Measurements from ENCODE around the gene MEP1A. TPM values are rescaled to one million over a fixed set of nuclear protein-coding genes. Genes with fewer than 3 reads are reported as not detected.

MEP1A gene
- total RNA-seq, 2 donors from 2014 or later: 0.34 TPM; not detected in 1

- H3K9me3 ChIP-seq: no peaks in the 10 kb centered on the region
- H3K27me3 ChIP-seq (replicated peaks; ENCODE audit: insufficient read depth): no peaks in the 10 kb centered on the region
- 71% methylated on average over 3 of the region's 3 CpGs for WGBS
These were observed 879 bp downstream of the MEP1A start for GRCh38 chr6:46794068-46794467.

GRCh38 chr6:46795816-46796215, 2.6 kb downstream of the MEP1A start:
- 97% methylated on average over 3 of the region's 3 CpGs for WGBS
- TF ChIP-seq CTCF (IDR thresholded peaks at IDR 0.05) (no peak), POLR2A (IDR thresholded peaks at IDR 0.05) (no peak), POLR2AphosphoS5 (IDR thresholded peaks at IDR 0.05) (no peak)
- Histone ChIP-seq H3K36me3 (no peaks in the 10 kb centered on the region), H3K9me3 (no peaks in the 10 kb centered on the region), H3K4me3 (no peak overlapping the region), H3K4me1 (replicated peaks) (no peaks in the 10 kb centered on the region), H3K27ac (no peak overlapping the region), H3K27me3 (replicated peaks; ENCODE audit: insufficient read depth) (no peaks in the 10 kb centered on the region)
- intact Hi-C loops (cut with DNase I): no loop called here
- no peak for DNase-seq (ENCODE audit: low spot score)

More at GRCh38 chr6:46794068-46794467, 879 bp downstream of the MEP1A start:
- intact Hi-C loops (cut with DNase I): no loop called here
- Histone ChIP-seq H3K4me1 (replicated peaks) (no peaks in the 10 kb centered on the region), H3K36me3 (no peaks in the 10 kb centered on the region), H3K4me3 (no peak overlapping the region), H3K27ac (no peak overlapping the region)
- TF ChIP-seq POLR2AphosphoS5 (IDR thresholded peaks at IDR 0.05) (no peak), CTCF (IDR thresholded peaks at IDR 0.05) (no peak), POLR2A (IDR thresholded peaks at IDR 0.05) (no peak)
- DNase-seq (ENCODE audit: low spot score): no peak

GRCh38 chr6:46796848-46797580, 3.8 kb downstream of the MEP1A start:
- no peak for DNase-seq (ENCODE audit: low spot score)
- 49% methylated on average over 5 of the region's 5 CpGs for WGBS
- no peak overlapping the region for H3K4me3 ChIP-seq
- no peaks in the 10 kb centered on the region for H3K27me3 ChIP-seq (replicated peaks; ENCODE audit: insufficient read depth)
- TF ChIP-seq POLR2AphosphoS5 (IDR thresholded peaks at IDR 0.05): no peak
- no peak for TF ChIP-seq CTCF (IDR thresholded peaks at IDR 0.05)
- TF ChIP-seq POLR2A (IDR thresholded peaks at IDR 0.05): no peak
- no peak overlapping the region for H3K27ac ChIP-seq
- H3K36me3 ChIP-seq: no peaks in the 10 kb centered on the region
- no peaks in the 10 kb centered on the region for H3K9me3 ChIP-seq
- no peaks in the 10 kb centered on the region for H3K4me1 ChIP-seq (replicated peaks)
- intact Hi-C loops (cut with DNase I): no loop called here

DNA sequence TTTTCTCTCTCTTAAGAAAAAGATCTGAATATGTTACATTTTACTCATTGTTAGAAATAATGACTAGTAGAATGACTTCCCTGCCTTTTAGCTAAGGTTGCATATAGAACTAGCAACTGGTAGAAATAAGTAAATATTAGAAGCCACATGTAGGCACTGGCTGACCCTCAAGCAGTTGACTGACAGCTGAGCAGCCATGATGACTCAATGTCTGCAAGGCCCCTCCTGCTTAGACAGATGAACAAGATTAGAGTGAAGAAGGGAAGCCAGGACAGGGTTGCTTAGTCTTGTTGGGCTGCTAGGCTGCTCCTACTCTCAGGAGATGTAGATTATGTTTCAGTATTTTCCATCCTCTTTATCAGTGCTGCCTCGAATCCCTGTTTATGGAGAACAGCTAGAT, 6.5 kb downstream of the MEP1A start:
- Histone ChIP-seq H3K27me3 (replicated peaks; ENCODE audit: insufficient read depth) (no peaks in the 10 kb centered on the region), H3K4me1 (replicated peaks) (no peaks in the 10 kb centered on the region), H3K9me3 (no peaks in the 10 kb centered on the region), H3K4me3 (no peak overlapping the region), H3K27ac (no peak overlapping the region), H3K36me3 (no peaks in the 10 kb centered on the region)
- intact Hi-C loops (cut with DNase I): no loop called here
- 57% methylated on average over 1 of the region's 1 CpG for WGBS
- TF ChIP-seq CTCF (IDR thresholded peaks at IDR 0.05): no peak
- no peak for TF ChIP-seq POLR2A (IDR thresholded peaks at IDR 0.05)
- TF ChIP-seq POLR2AphosphoS5 (IDR thresholded peaks at IDR 0.05): no peak
- DNase-seq (ENCODE audit: low spot score): no peak

GRCh38 chr6:46808806-46809205, 15.6 kb downstream of the MEP1A start:
- TF ChIP-seq CTCF (IDR thresholded peaks at IDR 0.05) (no peak), POLR2A (IDR thresholded peaks at IDR 0.05) (no peak), POLR2AphosphoS5 (IDR thresholded peaks at IDR 0.05) (no peak)
- DNase-seq (ENCODE audit: low spot score): no peak
- WGBS: 73% methylated on average over 1 of the region's 1 CpG

More at GRCh38 chr6:46808806-46809205, 15.6 kb downstream of the MEP1A start:
- Histone ChIP-seq H3K9me3 (no peaks in the 10 kb centered on the region), H3K27me3 (replicated peaks; ENCODE audit: insufficient read depth) (no peaks in the 10 kb centered on the region), H3K36me3 (no peaks in the 10 kb centered on the region), H3K4me3 (no peak overlapping the region), H3K27ac (no peak overlapping the region), H3K4me1 (replicated peaks) (no peaks in the 10 kb centered on the region)
- intact Hi-C loops (cut with DNase I): no loop called here

All from prostate gland (tissue), 2 donors.